Neutrophil (primary cell): ENCODE results near the gene STAT4.

ENCODE experiments used
- H3K27ac ChIP-seq: fragments of 200-600 bp; sonication (generic); 2 replicates; pipeline ENCODE4 v1.5.1; 2016; ENCODE audit warnings: mild to moderate bottlenecking, moderate library complexity
- H3K27me3 ChIP-seq: fragments of 200-600 bp; sonication (generic); 2 replicates; pipeline ENCODE4 v1.6.0; 2016; ENCODE audit warnings: mild to moderate bottlenecking
- H3K36me3 ChIP-seq: fragments of 200-600 bp; sonication (generic); 2 replicates; pipeline ENCODE4 v1.5.1; 2017
- H3K4me1 ChIP-seq, 2 experiments: fragments of 200-600 bp in 1 of 2; sonication (generic) in 1 of 2; 1 replicate in 1 of 2; 2 replicates in 1 of 2; pipeline versions ENCODE4 v1.5.1 to v1.6.1; 2013 to 2016; ENCODE audit warnings: low read depth in 1 of 2, low read length in 1 of 2, mild to moderate bottlenecking in 1 of 2, moderate library complexity in 1 of 2; ENCODE audit not compliant: control insufficient read depth in 1 of 2, insufficient read depth in 1 of 2
- H3K4me3 ChIP-seq, 2 experiments: fragments of 200-600 bp in 1 of 2; sonication (generic) in 1 of 2; 1 replicate in 1 of 2; 2 replicates in 1 of 2; pipeline ENCODE4 v1.5.1; 2013 to 2016; ENCODE audit warnings: low read depth in 1 of 2, low read length in 1 of 2, mild to moderate bottlenecking in 1 of 2, moderate library complexity in 1 of 2
- H3K9me3 ChIP-seq: fragments of 200-600 bp; sonication (generic); 2 replicates; pipeline ENCODE4 v1.5.1; 2016
- TF ChIP-seq, protein P1 (sequence below): fragments of 200-600 bp; sonication (generic); IDR thresholded peaks from 2 replicates; pipeline ENCODE4 v1.5.1; 2016; ENCODE audit warnings: antibody characterized with exemption

Gene STAT4

DNA sequence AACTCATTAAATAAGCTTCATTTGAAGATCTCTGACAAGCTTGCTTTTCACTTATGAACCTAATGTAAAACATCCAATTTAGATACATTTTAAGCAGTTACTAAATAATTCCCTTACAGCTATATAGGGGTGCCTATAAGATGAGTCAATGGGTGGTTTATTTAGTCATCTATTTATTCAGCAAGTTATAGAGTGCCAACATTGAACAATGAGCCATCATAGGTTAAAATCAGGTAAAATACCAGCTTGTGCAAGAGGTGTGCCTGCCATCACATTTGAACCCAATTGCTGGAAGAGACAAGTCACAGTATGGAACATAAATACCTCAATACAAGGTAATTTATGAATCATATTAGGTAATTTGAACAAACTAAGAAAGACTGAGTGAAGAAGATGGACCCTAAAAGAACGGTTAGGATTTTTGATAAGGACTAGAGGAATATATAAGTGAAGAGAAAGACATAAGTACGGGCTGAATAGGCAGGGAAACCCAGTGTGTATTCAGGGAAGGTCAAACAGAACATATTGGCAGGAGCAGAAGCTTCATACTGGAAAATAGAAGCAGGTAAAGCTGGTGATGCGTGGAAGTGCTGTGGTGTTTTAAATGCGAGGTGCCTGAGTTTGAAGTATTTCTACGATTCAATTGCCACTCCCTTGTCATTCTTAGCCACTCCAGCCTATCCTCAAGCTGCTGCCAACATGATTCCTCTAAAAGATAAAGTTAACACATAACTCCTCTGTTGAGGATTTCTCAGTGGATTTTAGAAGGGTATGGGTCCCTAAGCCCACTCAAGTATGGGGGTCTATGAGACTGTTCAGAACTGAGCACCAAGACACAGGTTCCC is 18.9 kb upstream of the STAT4 start:
- Histone ChIP-seq H3K36me3 (no peaks in the 10 kb centered on the region), H3K27ac (no peak overlapping the region), H3K9me3 (no peaks in the 10 kb centered on the region), H3K4me3 (no peak overlapping the region), H3K27me3 (no peaks in the 10 kb centered on the region), H3K4me1 (no peaks in the 10 kb centered on the region)
- TF ChIP-seq, protein P1, sequence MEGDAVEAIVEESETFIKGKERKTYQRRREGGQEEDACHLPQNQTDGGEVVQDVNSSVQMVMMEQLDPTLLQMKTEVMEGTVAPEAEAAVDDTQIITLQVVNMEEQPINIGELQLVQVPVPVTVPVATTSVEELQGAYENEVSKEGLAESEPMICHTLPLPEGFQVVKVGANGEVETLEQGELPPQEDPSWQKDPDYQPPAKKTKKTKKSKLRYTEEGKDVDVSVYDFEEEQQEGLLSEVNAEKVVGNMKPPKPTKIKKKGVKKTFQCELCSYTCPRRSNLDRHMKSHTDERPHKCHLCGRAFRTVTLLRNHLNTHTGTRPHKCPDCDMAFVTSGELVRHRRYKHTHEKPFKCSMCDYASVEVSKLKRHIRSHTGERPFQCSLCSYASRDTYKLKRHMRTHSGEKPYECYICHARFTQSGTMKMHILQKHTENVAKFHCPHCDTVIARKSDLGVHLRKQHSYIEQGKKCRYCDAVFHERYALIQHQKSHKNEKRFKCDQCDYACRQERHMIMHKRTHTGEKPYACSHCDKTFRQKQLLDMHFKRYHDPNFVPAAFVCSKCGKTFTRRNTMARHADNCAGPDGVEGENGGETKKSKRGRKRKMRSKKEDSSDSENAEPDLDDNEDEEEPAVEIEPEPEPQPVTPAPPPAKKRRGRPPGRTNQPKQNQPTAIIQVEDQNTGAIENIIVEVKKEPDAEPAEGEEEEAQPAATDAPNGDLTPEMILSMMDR, result no peak

DNA sequence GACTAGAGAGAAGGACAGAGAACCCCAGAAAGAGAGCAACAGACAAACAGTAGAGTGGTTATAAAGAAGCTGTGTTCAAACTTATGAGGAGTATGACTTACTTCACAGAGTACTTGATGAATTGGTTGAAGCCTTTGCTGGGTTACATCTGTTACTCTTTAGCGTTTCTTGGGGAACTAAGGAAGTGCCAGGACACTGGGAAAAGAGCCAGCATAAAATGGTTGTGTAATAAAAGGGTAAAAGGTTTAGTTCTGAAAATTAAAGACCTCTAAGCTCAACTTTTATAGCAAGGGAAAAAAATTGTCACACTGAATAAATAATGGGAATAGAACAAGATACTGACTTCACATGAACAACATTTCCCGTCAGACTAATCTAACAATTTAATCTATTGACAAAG is 17.0 kb upstream of the STAT4 start:
- Histone ChIP-seq H3K36me3 (no peaks in the 10 kb centered on the region), H3K27me3 (no peaks in the 10 kb centered on the region), H3K27ac (no peak overlapping the region), H3K4me3 (no peak overlapping the region), H3K4me1 (no peaks in the 10 kb centered on the region), H3K9me3 (no peaks in the 10 kb centered on the region)
- TF ChIP-seq, protein P1, result no peak

- H3K27ac ChIP-seq, result no peak overlapping the region
- no peak overlapping the region for H3K4me3 ChIP-seq
- no peaks in the 10 kb centered on the region for H3K4me1 ChIP-seq
- TF ChIP-seq, protein P1, result no peak
- H3K36me3 ChIP-seq, result no peaks in the 10 kb centered on the region
- no peaks in the 10 kb centered on the region for H3K9me3 ChIP-seq
- no peaks in the 10 kb centered on the region for H3K27me3 ChIP-seq
These were observed 16.1 kb upstream of the STAT4 start for GRCh38 chr2:191166756-191167445.

GRCh38 chr2:191166111-191166755 is 15.4 kb upstream of the STAT4 start:
- no peak overlapping the region for H3K27ac ChIP-seq
- H3K36me3 ChIP-seq, result no peaks in the 10 kb centered on the region
- H3K9me3 ChIP-seq, result no peaks in the 10 kb centered on the region
- H3K4me1 ChIP-seq, result no peaks in the 10 kb centered on the region
- TF ChIP-seq, protein P1, result no peak
- H3K27me3 ChIP-seq, result no peaks in the 10 kb centered on the region
- H3K4me3 ChIP-seq, result no peak overlapping the region

DNA sequence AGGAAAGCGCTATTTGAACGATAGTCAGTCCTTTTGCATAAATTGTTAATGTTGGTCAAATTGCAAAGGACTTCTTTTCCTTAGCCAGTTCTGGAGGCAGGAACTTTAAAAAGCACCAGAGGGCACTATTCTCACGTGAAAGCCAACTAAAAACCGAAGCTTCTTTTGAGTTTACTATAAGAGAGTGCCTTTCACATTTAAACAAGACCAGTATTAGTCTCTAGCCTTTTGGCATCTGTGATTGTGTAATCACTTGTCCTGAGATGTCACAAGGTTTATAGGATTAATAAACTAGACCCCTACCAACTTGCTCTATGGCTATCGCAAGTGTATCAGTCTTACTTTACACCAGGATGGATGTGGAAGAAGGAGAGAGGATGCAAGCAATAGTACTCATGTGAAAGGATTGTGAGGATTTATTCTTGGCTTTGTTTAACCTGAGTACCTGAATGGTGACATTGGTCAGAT is 14.4 kb upstream of the STAT4 start:
- TF ChIP-seq, protein P1, result peak; percentile 16
- no peak overlapping the region for H3K27ac ChIP-seq

More for the DNA sequence above, 14.4 kb upstream of the STAT4 start:
- Histone ChIP-seq H3K9me3 (no peaks in the 10 kb centered on the region), H3K27me3 (no peaks in the 10 kb centered on the region), H3K4me3 (no peak overlapping the region), H3K4me1 (no peaks in the 10 kb centered on the region), H3K36me3 (no peaks in the 10 kb centered on the region)
